Activated B cell treated with CpG ODN at 0.5 μM for 24 hours (primary cell): ENCODE data around the gene MED15. TPM values are rescaled to one million over a fixed set of nuclear protein-coding genes. Genes with fewer than 3 reads are reported as not detected.

Experiments
- ATAC-seq: fragments of 200-7000 bp; cut with Tn5 transposase; one replicate; pipeline ENCODE4 v1.10.0; 2021; ENCODE audit warnings: low read depth, mild to moderate bottlenecking, moderate library complexity
- CTCF ChIA-PET: fragments of 350-600 bp; sonication (Branson Sonifier 250); formaldehyde crosslinking; loops from one replicate; lab custom pipeline; 2021; ENCODE audit warnings: antibody characterized with exemption; lab: Charles Lee
- POLR2A ChIA-PET: fragments of 350-600 bp; sonication (Branson Sonifier 250); formaldehyde crosslinking; loops from one replicate; lab custom pipeline; 2021; ENCODE audit warnings: antibody characterized with exemption; lab: Charles Lee
- DNase-seq: peaks from one replicate; pipeline ENCODE4 v3.0.0; 2022
- H3K27ac Mint-ChIP-seq: one replicate; pipeline ENCODE4 v1.8.0; 2020; ENCODE audit warnings: mixed read lengths
- H3K27me3 Mint-ChIP-seq: one replicate; pipeline ENCODE4 v1.8.0; 2021; ENCODE audit warnings: mixed read lengths
- H3K36me3 Mint-ChIP-seq: one replicate; pipeline ENCODE4 v1.8.0; 2021; ENCODE audit warnings: low read depth, mixed read lengths
- H3K4me1 Mint-ChIP-seq: one replicate; pipeline ENCODE4 v1.8.0; 2021; ENCODE audit warnings: mixed read lengths
- H3K4me3 Mint-ChIP-seq: one replicate; pipeline ENCODE4 v1.8.0; 2020; ENCODE audit warnings: mild to moderate bottlenecking, mixed read lengths
- H3K9me3 Mint-ChIP-seq: one replicate; pipeline ENCODE4 v1.8.0; 2020; ENCODE audit warnings: mixed read lengths
- intact Hi-C: fragments of 100-400 bp; cut with micrococcal nuclease; formaldehyde crosslinking; loops from one replicate; pipeline ENCODE4 v1.15.1; 2024
- total RNA-seq: library from RNA; stranded (reverse); gene quantifications from 2 replicates; pipeline ENCODE4 v1.2.3, GENCODE V29; 2022
- TF ChIP-seq, protein P1 (sequence below): fragments of 200-600 bp; IDR thresholded peaks from one replicate; pipeline ENCODE4 v1.8.0; 2022; ENCODE audit warnings: antibody characterized with exemption, mild to moderate bottlenecking

MED15 gene
- total RNA-seq, 1 donor from 2014 or later: 127 TPM

DNA sequence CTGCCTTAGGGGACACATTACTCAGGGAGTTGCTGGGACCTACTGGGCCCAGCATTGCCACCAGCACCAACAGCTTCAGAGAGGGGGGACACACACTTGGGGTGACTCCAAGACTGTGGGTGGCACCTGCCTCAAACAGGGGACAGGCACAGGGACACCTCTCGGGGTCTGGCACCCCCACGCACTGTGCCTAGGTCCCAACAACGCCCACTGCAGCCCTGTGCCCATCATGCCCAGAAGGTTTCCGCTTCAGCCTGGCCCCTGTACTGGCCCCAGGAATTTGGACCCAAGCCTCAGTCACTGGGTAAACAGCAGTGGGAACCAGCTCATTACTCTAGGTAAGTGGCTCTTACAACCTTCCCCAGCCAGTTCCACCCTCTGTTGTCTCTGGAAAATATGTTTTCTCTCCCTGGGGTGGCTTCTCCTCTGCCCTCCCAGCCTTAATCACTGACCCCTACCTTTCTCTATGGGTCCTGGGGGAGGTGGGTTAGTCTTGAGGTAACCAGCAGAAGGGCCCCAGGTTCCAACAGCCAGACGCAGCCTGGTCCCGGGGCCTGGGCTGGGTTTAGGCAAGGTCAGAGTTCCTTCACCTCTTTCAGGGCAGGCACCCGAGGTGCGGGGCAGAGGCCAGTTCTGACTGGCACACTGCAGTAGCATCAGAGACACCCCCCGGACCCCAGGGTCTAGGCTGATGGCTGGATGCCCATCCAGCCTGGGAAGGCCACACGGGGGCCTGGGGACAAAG lies 123.6 kb downstream of the MED15 start:
- no peaks in the 10 kb centered on the region for H3K36me3 Mint-ChIP-seq
- H3K27me3 Mint-ChIP-seq: peaks cover 13% of the 10 kb centered on the region
- no peak for ATAC-seq
- intact Hi-C loops: no loop called here
- ChIA-PET POLR2A (no interaction called here), CTCF (no interaction called here)
- DNase-seq: no peak
- H3K27ac Mint-ChIP-seq: no peak overlapping the region
- no peaks in the 10 kb centered on the region for H3K4me1 Mint-ChIP-seq
- TF ChIP-seq, protein P1, sequence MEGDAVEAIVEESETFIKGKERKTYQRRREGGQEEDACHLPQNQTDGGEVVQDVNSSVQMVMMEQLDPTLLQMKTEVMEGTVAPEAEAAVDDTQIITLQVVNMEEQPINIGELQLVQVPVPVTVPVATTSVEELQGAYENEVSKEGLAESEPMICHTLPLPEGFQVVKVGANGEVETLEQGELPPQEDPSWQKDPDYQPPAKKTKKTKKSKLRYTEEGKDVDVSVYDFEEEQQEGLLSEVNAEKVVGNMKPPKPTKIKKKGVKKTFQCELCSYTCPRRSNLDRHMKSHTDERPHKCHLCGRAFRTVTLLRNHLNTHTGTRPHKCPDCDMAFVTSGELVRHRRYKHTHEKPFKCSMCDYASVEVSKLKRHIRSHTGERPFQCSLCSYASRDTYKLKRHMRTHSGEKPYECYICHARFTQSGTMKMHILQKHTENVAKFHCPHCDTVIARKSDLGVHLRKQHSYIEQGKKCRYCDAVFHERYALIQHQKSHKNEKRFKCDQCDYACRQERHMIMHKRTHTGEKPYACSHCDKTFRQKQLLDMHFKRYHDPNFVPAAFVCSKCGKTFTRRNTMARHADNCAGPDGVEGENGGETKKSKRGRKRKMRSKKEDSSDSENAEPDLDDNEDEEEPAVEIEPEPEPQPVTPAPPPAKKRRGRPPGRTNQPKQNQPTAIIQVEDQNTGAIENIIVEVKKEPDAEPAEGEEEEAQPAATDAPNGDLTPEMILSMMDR: no peak
- H3K4me3 Mint-ChIP-seq: no peak overlapping the region
- H3K9me3 Mint-ChIP-seq: no peaks in the 10 kb centered on the region

DNA sequence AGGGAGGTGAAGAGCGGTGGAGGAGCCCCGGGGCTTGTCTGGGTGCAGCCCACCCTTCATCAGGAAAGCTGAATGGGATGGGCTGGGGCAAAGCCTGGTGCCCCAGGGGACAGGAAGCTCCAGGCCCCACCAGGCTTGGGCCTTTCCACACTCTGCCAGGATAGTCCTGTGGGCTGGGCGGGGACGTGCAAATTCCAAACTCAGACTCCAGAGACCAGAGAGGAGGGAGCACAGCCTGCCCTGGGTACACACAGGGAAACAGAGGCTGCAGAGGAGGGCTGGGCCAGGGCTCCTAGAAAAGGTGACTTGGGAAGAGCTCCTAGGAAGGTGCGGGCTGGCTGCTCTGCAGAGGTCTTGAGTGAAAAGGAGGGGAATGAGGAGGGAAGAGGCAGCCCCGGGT lies 124.7 kb downstream of the MED15 start:
- no peaks in the 10 kb centered on the region for H3K9me3 Mint-ChIP-seq
- no peak overlapping the region for H3K27ac Mint-ChIP-seq
- no peaks in the 10 kb centered on the region for H3K4me1 Mint-ChIP-seq
- DNase-seq (no peak), ATAC-seq (no peak)
- intact Hi-C loops: no loop called here
- no peaks in the 10 kb centered on the region for H3K36me3 Mint-ChIP-seq
- TF ChIP-seq, protein P1: no peak
- no peak overlapping the region for H3K4me3 Mint-ChIP-seq
- peaks cover 16% of the 10 kb centered on the region for H3K27me3 Mint-ChIP-seq
- POLR2A ChIA-PET: no interaction called here
- CTCF ChIA-PET: no interaction called here

DNA sequence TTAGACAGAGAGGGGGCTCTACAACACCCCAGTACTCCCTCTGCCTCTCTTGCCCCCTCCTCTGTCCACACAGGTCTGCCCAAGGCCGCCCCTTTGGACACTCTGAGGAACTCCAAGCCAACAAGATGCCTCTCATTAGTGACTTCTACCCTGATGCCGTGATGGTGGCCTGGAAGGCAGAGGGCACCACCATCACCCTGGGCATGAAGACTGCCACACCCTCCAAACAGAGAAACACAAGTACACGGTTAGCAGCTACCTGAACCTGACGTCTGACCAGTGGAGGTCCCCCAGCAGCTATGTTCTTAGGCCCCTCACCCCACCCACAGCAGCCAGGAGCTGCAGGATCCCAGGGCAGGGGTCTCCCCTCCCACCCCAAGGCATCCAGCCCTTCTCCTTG lies 125.1 kb downstream of the MED15 start:
- POLR2A ChIA-PET: no interaction called here
- ATAC-seq (no peak), DNase-seq (no peak)
- intact Hi-C loops: no loop called here
- Mint-ChIP-seq H3K36me3 (no peaks in the 10 kb centered on the region), H3K4me1 (no peaks in the 10 kb centered on the region), H3K27ac (no peak overlapping the region), H3K9me3 (no peaks in the 10 kb centered on the region), H3K27me3 (peaks cover 16% of the 10 kb centered on the region), H3K4me3 (no peak overlapping the region)
- CTCF ChIA-PET: no interaction called here
- TF ChIP-seq, protein P1: no peak

DNA sequence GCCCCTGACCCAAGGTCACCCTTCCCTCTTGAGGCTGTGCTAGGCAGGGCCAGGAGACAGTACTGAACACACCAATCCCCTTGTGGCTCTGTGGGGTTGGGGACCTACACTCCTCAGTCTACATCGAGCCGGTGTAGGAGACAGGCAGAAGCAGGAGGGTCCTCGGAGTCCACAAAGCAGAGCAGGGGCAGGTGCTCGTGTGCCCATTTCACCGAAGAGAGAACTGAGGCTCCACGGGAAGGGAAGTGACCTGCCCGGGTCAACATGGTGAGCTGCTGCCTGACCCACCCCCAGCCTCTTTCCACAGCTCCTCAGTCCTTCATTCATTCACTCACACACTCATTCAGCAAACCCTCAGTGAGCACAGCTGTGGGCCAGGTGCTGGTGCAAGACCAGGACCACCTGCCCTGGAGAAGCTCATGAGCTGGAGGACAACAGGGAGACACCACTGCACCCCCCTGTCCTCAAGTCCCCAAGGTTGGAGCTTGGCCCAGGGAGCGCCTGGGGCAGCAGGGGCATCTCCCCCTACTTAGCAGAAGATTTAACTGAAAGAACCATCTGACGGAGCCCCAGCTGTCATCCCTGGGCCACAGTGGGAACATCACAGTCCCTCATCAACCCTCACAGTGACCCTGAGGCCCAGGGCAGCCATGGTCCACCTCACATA lies 127.3 kb downstream of the MED15 start:
- Mint-ChIP-seq H3K27me3 (peaks cover 19% of the 10 kb centered on the region), H3K36me3 (no peaks in the 10 kb centered on the region), H3K4me3 (no peak overlapping the region), H3K27ac (no peak overlapping the region), H3K4me1 (no peaks in the 10 kb centered on the region), H3K9me3 (peaks cover 2% of the 10 kb centered on the region)
- intact Hi-C loops: no loop called here
- DNase-seq (no peak), ATAC-seq (no peak)
- CTCF ChIA-PET: no interaction called here
- TF ChIP-seq, protein P1: no peak
- POLR2A ChIA-PET: no interaction called here

DNA sequence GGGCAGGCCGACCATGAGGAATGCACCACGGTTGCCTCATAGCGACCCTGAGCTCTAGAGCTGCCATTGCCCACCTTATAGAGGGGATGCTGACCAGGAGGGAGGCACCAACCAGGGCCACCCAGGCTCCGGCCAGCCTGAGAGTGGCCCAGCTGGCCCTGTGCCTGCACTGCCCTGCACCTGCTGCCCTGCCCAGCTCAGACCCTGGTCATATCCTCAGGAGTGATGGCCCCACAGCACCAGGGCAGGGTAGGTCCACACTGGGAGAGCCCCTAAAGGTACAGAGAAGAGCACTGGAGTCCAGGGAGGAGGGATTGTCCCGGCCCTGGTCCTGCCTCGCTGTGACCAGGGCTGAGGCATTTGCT lies 127.8 kb downstream of the MED15 start:
- intact Hi-C loops: no loop called here
- ChIA-PET CTCF (no interaction called here), POLR2A (no interaction called here)
- DNase-seq (no peak), ATAC-seq (no peak)
- H3K27ac Mint-ChIP-seq: no peak overlapping the region
- TF ChIP-seq, protein P1: no peak
- peaks cover 5% of the 10 kb centered on the region for H3K9me3 Mint-ChIP-seq
- H3K27me3 Mint-ChIP-seq: peaks cover 21% of the 10 kb centered on the region
- H3K4me1 Mint-ChIP-seq: no peaks in the 10 kb centered on the region
- H3K36me3 Mint-ChIP-seq: no peaks in the 10 kb centered on the region
- no peak overlapping the region for H3K4me3 Mint-ChIP-seq
